HCT116 (cell line): ENCODE measurements around the gene SLC9A9. TPM values are rescaled to one million over a fixed set of nuclear protein-coding genes. Genes with fewer than 3 reads are reported as not detected.

Experiments used
- ATAC-seq: fragments of 200-7000 bp; cut with Tn5 transposase; 2 replicates; pipeline ENCODE4 v1.9.1; 2020; ENCODE audit warnings: mild to moderate bottlenecking, moderate library complexity
- BruUV-seq: library from RNA; stranded (reverse); fragments of 400-500 nt; replicated peaks from 2 replicates; lab custom pipeline; 2021; lab: Mats Ljungman, UMichigan
- CTCF ChIA-PET: fragments of 300-600 bp; sonication (Branson Sonifier 250); formaldehyde crosslinking; loops from one replicate; lab custom pipeline; 2021; ENCODE audit warnings: antibody characterized with exemption; lab: Charles Lee
- POLR2A ChIA-PET: fragments of 300-600, 350-600 bp; sonication (Branson Sonifier 250); formaldehyde crosslinking; loops from one replicate; lab custom pipeline; 2021; ENCODE audit warnings: antibody characterized with exemption; lab: Charles Lee
- RAD21 ChIA-PET, 2 experiments: fragments of 300-600 bp; sonication (Branson Sonifier 250); formaldehyde crosslinking; loops; one replicate each; lab custom pipeline; 2023; ENCODE audit warnings: low total read pairs in 2 of 2; ENCODE audit not compliant: uncharacterized antibody in 2 of 2, unreplicated experiment in 2 of 2, low non-redundant PET in 1 of 2; lab: Charles Lee
- DNase-seq: peaks from one replicate; pipeline ENCODE4 v3.0.0-alpha.2; 2010; ENCODE audit warnings: low read depth, low spot score
- H2AFZ ChIP-seq: fragments of 200-600 bp; shearing (Covaris generic), sonication (generic); 2 replicates; pipeline ENCODE4 v1.6.1; 2017; ENCODE audit warnings: low read depth, mixed run types, mixed read lengths, antibody characterized with exemption, low read length; ENCODE audit not compliant: poor library complexity, severe bottlenecking
- H3K27ac ChIP-seq: 2 replicates; pipeline ENCODE4 v1.5.1; 2012; ENCODE audit warnings: low read depth, low read length
- H3K27me3 ChIP-seq: fragments of 200-600 bp; sonication (generic); 2 replicates; pipeline ENCODE4 v1.6.1; 2016; ENCODE audit warnings: mixed run types, low read length, mixed read lengths; ENCODE audit not compliant: insufficient read depth
- H3K36me3 ChIP-seq, 2 experiments: fragments of 200-500 bp in 1 of 2; fragments of 200-600 bp in 1 of 2; sonication (Bioruptor generic) in 1 of 2; sonication (generic) in 1 of 2; 2 replicates each; pipeline versions ENCODE4 v1.5.1 to v1.6.1; 2014 to 2016; ENCODE audit warnings: low read length in 2 of 2, inconsistent platforms in 1 of 2, mixed read lengths in 1 of 2, mixed run types in 1 of 2; ENCODE audit not compliant: insufficient read depth in 2 of 2, control insufficient read depth in 1 of 2
- H3K4me1 ChIP-seq, 2 experiments: fragments of 200-600 bp in 1 of 2; sonication (generic) in 1 of 2; 2 replicates each; pipeline versions ENCODE4 v1.5.1 to v1.6.1; 2012 to 2017; ENCODE audit warnings: low read length in 2 of 2, inconsistent platforms in 1 of 2, mild to moderate bottlenecking in 1 of 2, mixed read lengths in 1 of 2, mixed run types in 1 of 2, moderate library complexity in 1 of 2; ENCODE audit not compliant: insufficient read depth in 2 of 2, control insufficient read depth in 1 of 2
- H3K4me2 ChIP-seq: fragments of 200-600 bp; sonication (generic); 2 replicates; pipeline ENCODE4 v1.6.1; 2017; ENCODE audit warnings: mixed run types, low read length, mixed read lengths
- H3K4me3 ChIP-seq, 2 experiments: fragments of 200-600 bp in 1 of 2; sonication (generic) in 1 of 2; replicated peaks in 1 of 2; 2 replicates each; pipeline ENCODE4 v1.5.1; 2011 to 2016; ENCODE audit warnings: low read length in 2 of 2, control low read depth in 1 of 2, low read depth in 1 of 2, mild to moderate bottlenecking in 1 of 2, mixed read lengths in 1 of 2, mixed run types in 1 of 2
- H3K79me2 ChIP-seq: fragments of 200-600 bp; sonication (generic); 2 replicates; pipeline ENCODE4 v1.6.1; 2017; ENCODE audit warnings: mild to moderate bottlenecking, mixed run types, low read length, moderate library complexity, mixed read lengths; ENCODE audit not compliant: insufficient read depth
- H3K9ac ChIP-seq: fragments of 200-600 bp; sonication (generic); 2 replicates; pipeline ENCODE4 v1.6.1; 2016; ENCODE audit warnings: low read length, mixed read lengths
- H3K9me2 ChIP-seq: fragments of 200-600 bp; sonication (generic), shearing (Covaris generic); 2 replicates; pipeline ENCODE4 v1.6.1; 2017; ENCODE audit warnings: mixed run types, mild to moderate bottlenecking, moderate library complexity; ENCODE audit not compliant: insufficient read depth
- H3K9me3 ChIP-seq, 2 experiments: fragments of 200-500 bp in 1 of 2; fragments of 200-600 bp in 1 of 2; sonication (Bioruptor generic) in 1 of 2; sonication (generic) in 1 of 2; 2 replicates each; pipeline ENCODE4 v1.6.1; 2014 to 2017; ENCODE audit warnings: low read length in 2 of 2, mixed read lengths in 2 of 2, inconsistent platforms in 1 of 2, low read depth in 1 of 2, mild to moderate bottlenecking in 1 of 2, mixed run types in 1 of 2, moderate library complexity in 1 of 2; ENCODE audit not compliant: control insufficient read depth in 1 of 2, insufficient read depth in 1 of 2
- H4K20me1 ChIP-seq: fragments of 200-600 bp; sonication (generic), shearing (Covaris generic); 2 replicates; pipeline ENCODE4 v1.6.1; 2017; ENCODE audit warnings: mixed run types, mild to moderate bottlenecking, moderate library complexity; ENCODE audit not compliant: insufficient read depth
- CEBPB ChIP-seq: IDR thresholded peaks from 2 replicates; pipeline ENCODE4 v1.6.1; 2012; ENCODE audit warnings: low read depth
- ELF1 ChIP-seq: IDR thresholded peaks from 2 replicates; pipeline ENCODE4 v1.6.1; 2012; ENCODE audit warnings: low read depth, borderline replicate concordance
- EZH2 ChIP-seq: fragments of 200-600 bp; sonication (generic); IDR thresholded peaks from 2 replicates; pipeline ENCODE4 v1.6.1; 2017; ENCODE audit warnings: antibody characterized with exemption, mixed run types
- POLR2A ChIP-seq: IDR thresholded peaks from 2 replicates; pipeline ENCODE4 v1.7.0; 2011; ENCODE audit warnings: borderline replicate concordance; ENCODE audit not compliant: insufficient read depth, insufficient read length; ENCODE audit errors: extremely low read depth
- RAD21 ChIP-seq: IDR thresholded peaks from 2 replicates; pipeline ENCODE4 v1.6.1; 2012; ENCODE audit warnings: low read depth, mild to moderate bottlenecking
- SP1 ChIP-seq: IDR thresholded peaks from 2 replicates; pipeline ENCODE4 v1.6.1; 2012; ENCODE audit warnings: low read depth
- TCF7L2 ChIP-seq: IDR thresholded peaks from 2 replicates; pipeline ENCODE4 v1.7.0; 2011; ENCODE audit warnings: borderline replicate concordance, inconsistent platforms; ENCODE audit not compliant: insufficient read depth, insufficient read length; ENCODE audit errors: extremely low read depth
- ZFX ChIP-seq: fragments of 450-650 bp; IDR thresholded peaks from 2 replicates; pipeline ENCODE4 v1.6.1; 2017
- ZNF274 ChIP-seq: fragments of 200-500 bp; sonication (Bioruptor generic); IDR thresholded peaks from 2 replicates; pipeline ENCODE4 v1.6.1; 2014; ENCODE audit warnings: mild to moderate bottlenecking, low read depth, low read length, inconsistent platforms
- intact Hi-C: fragments of 100-400 bp; cut with micrococcal nuclease; formaldehyde crosslinking; loops from 2 replicates; pipeline ENCODE4 v1.10.0; 2022
- total RNA-seq: library from RNA; stranded (reverse); gene quantifications from one replicate; pipeline ENCODE4 v1.2.1, GENCODE V29; 2021; ENCODE audit not compliant: unreplicated experiment
- TF ChIP-seq, protein P1 (sequence below), 3 experiments: fragments of 200-600 bp in 1 of 3; sonication (generic) in 1 of 3; IDR thresholded peaks in 2 of 3; conservative IDR thresholded peaks in 1 of 3; 2 replicates each; pipeline ENCODE4 v1.5.1; 2012 to 2017; ENCODE audit warnings: low read depth in 2 of 3, low read length in 2 of 3, antibody characterized with exemption in 1 of 3, borderline replicate concordance in 1 of 3, control low read depth in 1 of 3, mild to moderate bottlenecking in 1 of 3, mixed read lengths in 1 of 3, mixed run types in 1 of 3, moderate library complexity in 1 of 3; ENCODE audit not compliant: insufficient read depth in 1 of 3
- TF ChIP-seq, protein P2 (sequence below): IDR thresholded peaks from 2 replicates; pipeline ENCODE4 v1.6.1; 2012; ENCODE audit warnings: low read depth
- TF ChIP-seq, protein P3 (sequence below): IDR thresholded peaks from 2 replicates; pipeline ENCODE4 v1.6.1; 2012

SLC9A9 gene
- total RNA-seq, 1 experiment from 2014 or later, result 0.20 TPM

DNA sequence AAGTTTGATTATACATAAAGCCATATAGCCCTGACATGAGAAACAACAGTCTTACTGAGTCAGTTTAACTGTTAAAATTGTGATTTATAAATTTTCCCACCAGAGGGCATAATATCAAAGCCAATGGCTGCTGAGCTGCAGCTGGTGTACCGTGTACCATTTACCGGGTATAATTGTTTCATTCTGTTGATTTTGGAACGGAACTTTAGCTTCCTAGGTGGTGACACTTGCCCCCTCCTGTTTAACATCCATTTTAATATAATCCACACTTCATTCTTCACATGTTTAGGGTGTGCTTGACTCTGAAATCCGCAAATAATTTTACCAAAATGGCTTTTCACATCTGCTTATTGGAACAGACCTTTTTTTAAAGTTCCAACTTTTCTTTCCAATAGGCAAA lies 72.8 kb downstream of the SLC9A9 start:
- no TSS peak for BruUV-seq
- Histone ChIP-seq H4K20me1 (no peaks in the 10 kb centered on the region), H3K27ac (no peak overlapping the region), H3K27me3 (0 out of 2 replicates have a peak, but pooled peaks cover 5% of the 10 kb centered on the region), H3K9me3 (no peaks in the 10 kb centered on the region), H3K79me2 (no peaks in the 10 kb centered on the region), H3K9ac (no peak overlapping the region), H3K4me1 (no peaks in the 10 kb centered on the region), H3K36me3 (no peaks in the 10 kb centered on the region), H2AFZ (peak overlapping the region; percentile 74), H3K9me2 (no peaks in the 10 kb centered on the region), H3K4me2 (peak overlapping the region; percentile 40), H3K4me3 (no peak overlapping the region)
- intact Hi-C loops, result loop anchor here (2.0 to 5.0 kb wide), 2 partner anchors 175 to 1992 kb away; no protein-coding TSS in a partner anchor
- DNase-seq (peak; percentile 21), ATAC-seq (peak; percentile 90)
- CTCF ChIA-PET, result interaction anchor here (0.7 to 1.1 kb wide), 7 partner anchors 9 to 1993 kb away, joined by 3 to 4 read pairs (median 3); partner anchors contain the start of gene DIPK2A
- no peak for TF ChIP-seq ZNF274
- TF ChIP-seq RAD21, result peak; percentile 74
- TF ChIP-seq TCF7L2, result peak; percentile 46
- TF ChIP-seq, protein P1, sequence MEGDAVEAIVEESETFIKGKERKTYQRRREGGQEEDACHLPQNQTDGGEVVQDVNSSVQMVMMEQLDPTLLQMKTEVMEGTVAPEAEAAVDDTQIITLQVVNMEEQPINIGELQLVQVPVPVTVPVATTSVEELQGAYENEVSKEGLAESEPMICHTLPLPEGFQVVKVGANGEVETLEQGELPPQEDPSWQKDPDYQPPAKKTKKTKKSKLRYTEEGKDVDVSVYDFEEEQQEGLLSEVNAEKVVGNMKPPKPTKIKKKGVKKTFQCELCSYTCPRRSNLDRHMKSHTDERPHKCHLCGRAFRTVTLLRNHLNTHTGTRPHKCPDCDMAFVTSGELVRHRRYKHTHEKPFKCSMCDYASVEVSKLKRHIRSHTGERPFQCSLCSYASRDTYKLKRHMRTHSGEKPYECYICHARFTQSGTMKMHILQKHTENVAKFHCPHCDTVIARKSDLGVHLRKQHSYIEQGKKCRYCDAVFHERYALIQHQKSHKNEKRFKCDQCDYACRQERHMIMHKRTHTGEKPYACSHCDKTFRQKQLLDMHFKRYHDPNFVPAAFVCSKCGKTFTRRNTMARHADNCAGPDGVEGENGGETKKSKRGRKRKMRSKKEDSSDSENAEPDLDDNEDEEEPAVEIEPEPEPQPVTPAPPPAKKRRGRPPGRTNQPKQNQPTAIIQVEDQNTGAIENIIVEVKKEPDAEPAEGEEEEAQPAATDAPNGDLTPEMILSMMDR (IDR thresholded peaks at IDR 0.05 in 2 of 3, conservative IDR thresholded peaks at IDR 0.05 in 1 of 3; ENCODE audit: borderline replicate concordance in 1 of 3, insufficient read depth in 1 of 3, low read depth in 2 of 3, low read length in 2 of 3), result peak; percentile 25 to 60 (median 41); a peak in 4 of 6 replicates
- RAD21 ChIA-PET, result no interaction called here
- POLR2A ChIA-PET, result no interaction called here

DNA sequence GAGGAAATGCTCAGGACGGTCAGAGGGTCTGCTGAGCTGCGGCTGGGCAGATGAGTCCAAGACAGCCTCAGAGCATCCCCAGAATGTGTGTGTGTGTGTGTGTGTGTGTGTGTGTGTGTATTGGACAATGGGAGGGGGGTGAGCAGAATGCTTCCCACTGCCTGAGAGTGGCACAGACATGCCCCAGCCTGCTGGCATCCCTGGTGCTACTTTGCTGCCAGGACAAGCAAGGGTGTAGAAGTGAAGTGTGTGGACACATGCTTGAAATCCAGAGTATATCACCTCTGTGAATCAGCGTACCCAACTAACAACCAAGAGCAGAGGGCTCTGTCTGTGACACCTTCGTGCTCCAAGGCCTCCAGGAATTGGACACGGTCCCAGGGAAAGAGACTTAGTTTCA lies 76.3 kb downstream of the SLC9A9 start:
- BruUV-seq, result no TSS peak
- Histone ChIP-seq H3K4me2 (no peak overlapping the region), H3K9me2 (no peaks in the 10 kb centered on the region), H3K4me1 (no peaks in the 10 kb centered on the region), H3K4me3 (no peak overlapping the region), H3K79me2 (no peaks in the 10 kb centered on the region), H3K9me3 (no peaks in the 10 kb centered on the region), H2AFZ (no peak overlapping the region), H4K20me1 (no peaks in the 10 kb centered on the region), H3K27me3 (0 out of 2 replicates have a peak, but pooled peaks cover 5% of the 10 kb centered on the region), H3K9ac (no peak overlapping the region), H3K27ac (no peak overlapping the region), H3K36me3 (no peaks in the 10 kb centered on the region)
- RAD21 ChIA-PET, result no interaction called here
- POLR2A ChIA-PET, result no interaction called here
- TF ChIP-seq, protein P2, sequence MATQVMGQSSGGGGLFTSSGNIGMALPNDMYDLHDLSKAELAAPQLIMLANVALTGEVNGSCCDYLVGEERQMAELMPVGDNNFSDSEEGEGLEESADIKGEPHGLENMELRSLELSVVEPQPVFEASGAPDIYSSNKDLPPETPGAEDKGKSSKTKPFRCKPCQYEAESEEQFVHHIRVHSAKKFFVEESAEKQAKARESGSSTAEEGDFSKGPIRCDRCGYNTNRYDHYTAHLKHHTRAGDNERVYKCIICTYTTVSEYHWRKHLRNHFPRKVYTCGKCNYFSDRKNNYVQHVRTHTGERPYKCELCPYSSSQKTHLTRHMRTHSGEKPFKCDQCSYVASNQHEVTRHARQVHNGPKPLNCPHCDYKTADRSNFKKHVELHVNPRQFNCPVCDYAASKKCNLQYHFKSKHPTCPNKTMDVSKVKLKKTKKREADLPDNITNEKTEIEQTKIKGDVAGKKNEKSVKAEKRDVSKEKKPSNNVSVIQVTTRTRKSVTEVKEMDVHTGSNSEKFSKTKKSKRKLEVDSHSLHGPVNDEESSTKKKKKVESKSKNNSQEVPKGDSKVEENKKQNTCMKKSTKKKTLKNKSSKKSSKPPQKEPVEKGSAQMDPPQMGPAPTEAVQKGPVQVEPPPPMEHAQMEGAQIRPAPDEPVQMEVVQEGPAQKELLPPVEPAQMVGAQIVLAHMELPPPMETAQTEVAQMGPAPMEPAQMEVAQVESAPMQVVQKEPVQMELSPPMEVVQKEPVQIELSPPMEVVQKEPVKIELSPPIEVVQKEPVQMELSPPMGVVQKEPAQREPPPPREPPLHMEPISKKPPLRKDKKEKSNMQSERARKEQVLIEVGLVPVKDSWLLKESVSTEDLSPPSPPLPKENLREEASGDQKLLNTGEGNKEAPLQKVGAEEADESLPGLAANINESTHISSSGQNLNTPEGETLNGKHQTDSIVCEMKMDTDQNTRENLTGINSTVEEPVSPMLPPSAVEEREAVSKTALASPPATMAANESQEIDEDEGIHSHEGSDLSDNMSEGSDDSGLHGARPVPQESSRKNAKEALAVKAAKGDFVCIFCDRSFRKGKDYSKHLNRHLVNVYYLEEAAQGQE, result no peak
- TF ChIP-seq ELF1 (no peak), ZFX (no peak), TCF7L2 (no peak), POLR2A (no peak), EZH2 (no peak), CEBPB (no peak), SP1 (no peak)
- TF ChIP-seq, protein P3, sequence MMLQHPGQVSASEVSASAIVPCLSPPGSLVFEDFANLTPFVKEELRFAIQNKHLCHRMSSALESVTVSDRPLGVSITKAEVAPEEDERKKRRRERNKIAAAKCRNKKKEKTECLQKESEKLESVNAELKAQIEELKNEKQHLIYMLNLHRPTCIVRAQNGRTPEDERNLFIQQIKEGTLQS, result no peak
- DNase-seq (no peak), ATAC-seq (no peak)
- CTCF ChIA-PET, result interaction anchor here (1.0 kb wide), 1 partner anchor 113 kb away, joined by 3 read pairs; no protein-coding TSS in a partner anchor
- intact Hi-C loops, result no loop called here
